Activated CD4-positive, alpha-beta T cell treated with anti-CD3 and anti-CD28 coated beads for 48 hours (primary cell): ENCODE data around the gene CPSF3.
"Not testable (repeated sequence)": the region's sequence is repeated elsewhere in the genome, so short reads cannot be mapped to it uniquely, and the experiment has no call there.

Source experiments
- DNase-seq: peaks from one replicate; pipeline ENCODE4 v3.0.0-alpha.2; 2020

The CPSF3 gene

DNA sequence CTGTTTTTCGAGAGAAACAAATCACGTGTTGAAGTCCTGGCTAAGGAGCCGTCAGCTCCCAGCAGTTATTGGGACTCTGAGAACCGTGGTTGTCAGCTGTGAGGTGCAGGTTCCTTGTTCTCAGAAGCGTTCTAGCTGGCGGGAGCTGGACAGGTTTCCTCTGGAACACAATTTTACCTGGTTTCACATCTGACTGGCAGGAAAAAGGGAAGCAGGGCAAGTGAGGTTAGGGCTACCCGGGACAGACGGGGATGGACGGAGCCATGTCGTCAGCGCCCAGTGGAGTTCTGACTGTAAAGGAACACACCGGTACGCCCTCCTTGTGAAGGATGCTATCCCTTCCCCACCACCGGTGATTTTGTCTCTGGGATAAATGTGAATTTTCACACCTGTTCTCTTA, 26.3 kb upstream of the CPSF3 start:
- DNase-seq, result no peak

DNA sequence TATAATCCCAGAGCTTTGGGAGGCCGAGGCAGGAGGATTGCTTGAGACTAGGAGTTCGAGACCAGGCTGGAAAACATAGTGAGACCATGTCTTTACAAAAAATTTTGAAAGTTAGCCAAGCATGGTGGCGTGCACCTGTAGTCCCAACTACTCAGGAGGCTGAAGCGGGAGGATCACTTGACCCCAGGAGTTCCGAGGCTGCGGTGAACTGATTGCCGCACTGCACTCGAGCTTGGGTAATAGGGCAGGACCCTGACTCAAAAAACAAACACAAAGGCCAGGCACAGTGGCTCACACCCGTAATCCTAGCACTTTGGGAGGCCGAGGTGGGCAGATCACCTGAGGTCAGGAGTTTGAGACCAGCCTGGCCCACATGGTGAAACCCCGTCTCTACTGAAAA, 25.2 kb upstream of the CPSF3 start:
- DNase-seq, result not testable (repeated sequence)

- no peak for DNase-seq
These were observed 24.3 kb upstream of the CPSF3 start for GRCh38 chr2:9398881-9399780.

- no peak for DNase-seq
These were observed 23.0 kb upstream of the CPSF3 start for GRCh38 chr2:9400268-9401058.

DNA sequence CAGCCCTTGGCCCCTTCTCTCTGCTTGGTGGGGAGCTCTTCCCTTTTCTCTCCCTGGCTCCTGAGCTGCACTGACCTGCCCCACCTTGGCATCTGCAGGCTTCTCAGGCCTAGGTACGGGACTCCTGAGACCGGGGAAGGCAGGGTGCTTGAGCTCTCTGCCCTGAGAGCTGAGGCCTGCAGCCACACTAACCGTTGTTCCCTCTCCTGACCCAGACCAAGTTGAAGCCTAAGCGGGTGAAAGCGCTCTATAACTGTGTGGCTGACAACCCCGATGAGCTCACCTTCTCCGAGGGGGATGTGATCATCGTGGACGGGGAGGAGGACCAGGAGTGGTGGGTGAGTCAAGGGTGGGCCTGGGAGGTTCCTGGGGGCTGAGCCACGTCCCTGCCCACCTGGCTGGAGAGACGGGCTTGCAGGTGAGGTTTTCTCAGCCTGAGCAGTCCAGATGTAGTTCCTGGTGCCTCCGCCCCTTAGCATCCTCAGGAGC, 22.4 kb upstream of the CPSF3 start:
- DNase-seq, result no peak

DNA sequence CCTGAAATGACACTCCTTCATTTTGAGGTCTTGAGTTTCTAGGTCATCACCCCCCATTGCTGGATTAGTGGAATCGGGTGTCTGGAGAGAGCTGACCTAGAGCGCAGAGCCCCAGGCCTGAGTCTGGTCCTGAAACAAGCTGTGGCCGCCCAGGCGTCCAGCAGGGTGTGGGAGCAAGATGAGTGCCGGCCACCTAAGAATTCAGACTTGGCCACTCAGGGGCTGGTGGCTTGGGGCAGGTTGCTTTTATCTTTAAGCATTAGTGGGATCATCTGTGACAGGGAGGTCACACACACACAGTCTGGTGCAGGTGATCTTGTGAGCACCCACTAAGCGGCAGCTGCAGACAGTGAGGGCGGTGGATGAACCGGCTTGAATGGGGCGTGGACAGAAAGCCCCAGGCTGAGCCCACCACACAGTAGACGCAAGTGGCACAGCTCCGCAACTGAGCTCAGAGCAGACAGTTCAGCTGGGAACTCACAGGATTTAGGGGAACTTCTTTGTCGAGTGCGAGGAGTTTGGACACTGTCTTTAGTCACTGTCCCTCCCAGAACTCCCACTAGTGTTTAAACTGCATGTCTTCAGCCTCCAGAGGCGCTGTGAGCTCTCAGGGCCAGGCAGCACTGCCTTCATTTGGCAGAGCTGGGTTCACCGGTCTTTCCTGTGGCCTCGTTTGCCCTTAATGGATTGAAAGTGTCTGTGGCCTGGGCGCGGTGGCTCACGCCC, 21.6 kb upstream of the CPSF3 start:
- DNase-seq, result no peak

DNA sequence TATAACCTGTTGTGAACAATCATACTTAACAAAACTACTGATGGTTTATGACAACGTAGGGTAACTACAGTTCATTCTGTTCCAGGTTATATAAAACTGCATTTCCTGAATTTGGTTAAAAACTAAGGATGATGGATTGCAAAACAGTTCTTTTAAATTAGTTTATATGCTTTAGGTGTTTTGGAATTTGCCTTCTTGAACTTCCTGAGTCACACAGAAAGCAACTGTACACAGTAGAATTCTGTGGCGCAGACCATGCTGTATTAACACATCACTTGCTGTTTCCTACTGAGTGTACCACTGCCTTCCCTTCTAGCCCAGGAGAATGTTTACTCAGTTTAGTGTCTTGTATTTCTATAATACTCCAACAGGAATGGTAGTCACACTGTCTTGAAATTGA, 19.5 kb upstream of the CPSF3 start:
- DNase-seq, result no peak

DNA sequence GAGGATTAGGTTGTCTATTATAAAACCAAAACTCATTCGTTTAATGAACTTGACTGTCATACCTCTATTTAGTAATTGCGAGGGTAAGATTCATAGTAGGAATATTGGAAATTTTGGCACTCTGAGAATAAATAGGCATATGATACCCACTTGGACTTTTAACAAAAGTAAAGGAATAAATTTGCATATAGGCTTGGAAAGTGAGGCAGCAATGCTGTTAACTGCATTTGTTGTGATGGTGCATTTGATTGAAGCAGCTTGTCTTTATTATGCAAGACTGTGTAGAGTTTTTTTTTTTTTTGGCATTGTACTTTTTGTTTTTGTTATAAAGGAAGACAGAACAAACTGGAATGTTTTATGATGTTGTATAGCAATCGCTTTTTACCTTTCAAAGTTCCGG, 19.0 kb upstream of the CPSF3 start:
- DNase-seq, result no peak

DNA sequence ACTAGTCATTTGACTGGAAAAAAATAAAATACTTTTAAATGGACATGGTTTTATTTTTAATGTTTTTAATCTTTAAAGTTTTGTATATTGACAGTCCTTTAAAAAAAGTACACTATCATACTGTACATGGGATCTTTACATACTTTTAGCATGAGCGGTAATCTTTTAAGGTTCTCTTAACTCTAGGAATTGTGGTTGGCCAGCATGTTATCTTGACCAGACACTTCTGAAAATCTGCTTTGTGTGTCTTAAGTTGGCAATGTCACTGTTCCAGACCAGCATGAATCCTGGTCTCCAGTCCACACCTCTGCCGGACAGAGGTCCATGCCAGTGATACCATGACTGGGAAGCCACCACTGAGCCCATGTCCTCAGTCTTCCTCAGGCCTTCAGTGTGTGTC, 17.8 kb upstream of the CPSF3 start:
- DNase-seq, result no peak

DNA sequence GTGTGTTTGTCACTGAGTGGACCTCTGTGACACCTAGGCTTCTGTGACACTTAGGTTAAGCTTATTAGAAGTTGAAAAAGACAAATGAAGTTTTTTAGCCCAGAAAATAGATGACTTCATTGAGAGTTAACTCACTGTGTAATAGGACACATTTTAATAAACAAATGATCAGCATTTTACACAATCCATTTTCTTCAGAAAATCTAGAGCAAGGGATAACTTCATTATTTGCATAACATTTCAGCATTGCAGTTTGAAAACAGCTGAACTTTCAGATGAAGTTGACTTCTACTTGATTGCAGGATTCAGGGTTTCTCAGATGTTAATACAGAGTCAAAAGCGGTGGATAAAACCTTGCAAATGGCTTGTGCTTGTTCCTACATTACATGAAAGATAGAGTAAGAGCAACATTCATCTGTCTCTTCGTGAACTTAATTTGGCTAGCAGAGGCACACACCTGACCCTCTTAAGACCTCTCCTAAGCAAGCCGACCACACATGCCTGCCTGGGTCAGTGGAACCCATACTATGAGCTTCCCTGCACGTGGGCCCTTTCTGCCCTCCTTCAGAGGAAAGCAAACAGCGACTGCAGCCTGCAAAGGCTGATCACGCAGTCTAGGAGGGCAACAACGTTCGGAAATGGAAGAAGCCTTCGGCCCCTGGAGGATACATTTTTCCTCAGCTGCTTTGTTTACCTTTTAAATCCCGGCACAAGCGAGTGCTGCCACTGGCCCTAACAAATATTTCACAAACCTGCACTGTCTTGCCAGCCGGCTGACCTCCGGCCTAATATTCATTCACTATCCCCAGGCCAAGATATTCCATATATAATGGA, 16.7 kb upstream of the CPSF3 start:
- no peak for DNase-seq

DNA sequence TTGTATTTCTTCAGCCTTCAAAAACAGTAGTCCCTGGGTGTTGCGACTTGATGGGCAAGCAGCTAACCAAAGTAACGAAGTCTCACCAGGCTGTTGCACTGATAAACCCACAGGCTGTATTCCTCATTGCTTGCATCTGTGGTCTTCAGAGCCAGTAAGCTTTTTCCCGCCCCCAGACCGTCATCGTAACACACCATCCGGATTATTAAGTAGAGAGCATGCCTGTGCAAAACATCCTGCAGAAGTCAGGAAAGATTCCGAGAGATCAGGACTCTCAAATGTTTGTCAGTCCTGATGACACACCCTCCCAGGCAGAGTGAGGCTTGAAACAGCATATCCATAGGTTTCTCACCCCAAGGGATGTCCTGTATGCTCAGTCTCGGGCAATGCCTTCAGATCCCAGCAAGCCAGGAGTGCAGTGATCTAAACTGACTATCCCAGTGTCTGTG, 16.1 kb upstream of the CPSF3 start:
- DNase-seq, result no peak

GRCh38 chr2:9408641-9409151, 14.8 kb upstream of the CPSF3 start:
- DNase-seq, result no peak

GRCh38 chr2:9410108-9410507, 13.3 kb upstream of the CPSF3 start:
- DNase-seq, result no peak

- no peak for DNase-seq
These were observed 10.7 kb upstream of the CPSF3 start for GRCh38 chr2:9412781-9413180.

DNA sequence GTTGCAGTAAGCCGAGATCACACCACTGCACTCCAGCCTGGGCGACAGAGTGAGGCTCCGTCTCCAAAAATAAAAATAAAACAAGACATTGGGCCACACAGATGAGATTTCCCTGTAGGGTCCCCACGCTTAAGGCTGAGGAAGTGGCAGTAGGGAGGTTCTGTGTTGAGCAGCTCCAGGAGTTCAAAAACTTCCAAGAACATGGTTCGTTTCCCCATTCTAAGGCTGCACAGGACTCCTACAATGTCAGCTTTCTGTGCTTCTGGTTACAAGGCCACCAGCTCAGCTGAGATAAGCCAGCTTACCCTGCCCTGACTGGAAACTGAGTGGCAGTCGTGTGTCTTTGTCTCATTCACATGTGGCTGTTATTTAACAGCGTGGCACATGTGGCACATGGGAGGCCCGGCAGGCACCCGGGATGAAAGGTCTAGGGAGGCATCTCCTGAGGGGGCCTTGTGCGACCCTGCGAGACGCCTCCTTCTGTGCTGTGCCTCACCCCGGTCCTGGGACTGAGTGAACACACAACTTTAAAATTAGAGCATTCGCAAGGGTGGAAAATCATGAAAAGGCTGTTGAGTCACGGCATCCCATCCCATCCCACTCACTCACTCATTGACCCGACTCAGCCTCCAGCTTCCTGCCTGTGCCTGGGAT, 7.8 kb upstream of the CPSF3 start:
- DNase-seq, result no peak

GRCh38 chr2:9416267-9416961, 7.0 kb upstream of the CPSF3 start:
- no peak for DNase-seq

DNA sequence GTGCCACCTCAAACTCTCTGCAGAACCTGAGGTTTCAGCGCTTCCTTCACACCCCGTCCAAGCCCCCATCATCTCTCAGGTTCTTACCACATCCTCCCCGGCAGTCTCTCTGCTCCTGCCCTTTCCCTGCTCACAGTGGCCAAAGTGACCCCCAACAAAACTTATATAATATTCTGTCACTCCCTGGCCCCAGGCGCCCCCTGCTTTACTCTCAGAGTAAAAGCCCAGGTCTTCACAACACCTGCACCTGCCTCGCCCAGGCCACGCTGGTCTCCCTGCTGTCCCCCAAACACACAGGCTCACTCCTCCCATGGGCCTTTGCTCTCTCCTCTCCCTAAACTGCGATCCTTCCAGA, 6.5 kb upstream of the CPSF3 start:
- no peak for DNase-seq

DNA sequence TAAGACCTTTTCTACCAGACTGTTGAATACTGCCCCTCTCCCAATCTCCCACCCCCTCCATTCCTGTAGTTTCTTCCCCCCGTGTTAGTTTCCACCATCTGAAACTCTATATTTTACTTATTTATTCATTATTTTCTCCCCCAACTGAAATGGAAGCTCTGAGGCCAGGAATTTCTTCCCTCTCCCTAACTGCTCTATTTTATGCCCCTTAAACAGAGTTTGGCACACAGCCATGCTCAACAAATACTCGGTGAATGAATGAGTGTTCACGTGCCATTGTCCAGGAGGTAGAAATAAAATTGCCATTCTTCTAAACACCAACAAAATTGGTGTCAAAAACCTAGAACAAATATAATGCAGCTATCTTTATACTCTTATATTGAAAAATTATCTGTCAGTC, 5.7 kb upstream of the CPSF3 start:
- DNase-seq, result no peak

DNA sequence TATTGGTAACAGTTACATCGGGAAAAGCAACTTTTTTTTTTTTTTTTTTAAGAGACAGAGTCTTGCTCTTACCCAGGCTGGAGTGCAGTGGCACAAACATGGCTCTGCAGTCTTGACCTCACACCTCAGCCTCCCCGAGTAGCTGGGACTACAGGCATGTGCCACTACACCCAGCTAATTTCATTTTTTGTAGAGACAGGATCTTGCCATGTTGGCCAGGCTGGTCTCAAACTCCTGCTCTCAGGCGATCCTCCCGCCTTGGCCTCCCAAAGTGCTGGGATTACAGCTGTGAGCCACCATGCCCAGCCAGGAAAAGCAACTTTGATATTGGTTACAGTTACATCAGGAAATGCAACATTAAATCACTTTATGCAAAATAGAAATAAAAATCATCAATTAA, 4.7 kb upstream of the CPSF3 start:
- DNase-seq, result no peak

DNA sequence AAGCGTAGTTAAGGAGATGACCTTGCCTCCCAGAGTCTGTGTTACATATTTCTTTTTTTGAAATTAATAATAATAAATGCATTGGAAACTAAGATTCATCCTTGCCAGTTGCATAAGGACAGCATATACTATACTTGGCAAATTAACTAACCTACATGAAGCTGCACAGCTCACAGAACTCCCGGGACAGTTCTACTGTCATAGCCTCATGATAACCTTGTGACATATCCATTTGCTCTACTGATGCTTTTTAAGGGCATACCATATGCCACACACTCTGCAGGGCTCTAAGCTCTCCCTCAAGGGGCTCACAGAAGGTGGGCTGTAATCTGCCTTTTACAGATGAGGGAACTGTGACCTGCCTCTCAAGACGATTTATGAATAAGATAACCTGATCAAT, 3.9 kb upstream of the CPSF3 start:
- no peak for DNase-seq

- no peak for DNase-seq
These were observed 3.0 kb upstream of the CPSF3 start for GRCh38 chr2:9420495-9420894.
